Nucleus accumbens (tissue), 56 donors: ENCODE data around the gene TMEM248.
A peak's percentile ranks its signal among the peaks of the same experiment; 100 is the strongest.
"Not testable (repeated sequence)": the region's sequence is repeated elsewhere in the genome, so short reads cannot be mapped to it uniquely, and the experiment has no call there.

Source experiments
- DNase-seq, 56 donors: peaks; one replicate each; lab custom pipeline; 2025; lab: John Stamatoyannopoulos, UW

TMEM248 gene, protein sequence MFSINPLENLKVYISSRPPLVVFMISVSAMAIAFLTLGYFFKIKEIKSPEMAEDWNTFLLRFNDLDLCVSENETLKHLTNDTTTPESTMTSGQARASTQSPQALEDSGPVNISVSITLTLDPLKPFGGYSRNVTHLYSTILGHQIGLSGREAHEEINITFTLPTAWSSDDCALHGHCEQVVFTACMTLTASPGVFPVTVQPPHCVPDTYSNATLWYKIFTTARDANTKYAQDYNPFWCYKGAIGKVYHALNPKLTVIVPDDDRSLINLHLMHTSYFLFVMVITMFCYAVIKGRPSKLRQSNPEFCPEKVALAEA

GRCh38 chr7:66920769-66921395, at the start of gene TMEM248:
TSS of gene TMEM248 (plus strand) at chr7:66921225. CDS start at chr7:66941866, 20,641 bp downstream.
- DNase-seq, result peak; percentile 9 to 92 (median 80)

GRCh38 chr7:66873476-66873875, 47.5 kb upstream of the TMEM248 start:
- no peak for DNase-seq

DNA sequence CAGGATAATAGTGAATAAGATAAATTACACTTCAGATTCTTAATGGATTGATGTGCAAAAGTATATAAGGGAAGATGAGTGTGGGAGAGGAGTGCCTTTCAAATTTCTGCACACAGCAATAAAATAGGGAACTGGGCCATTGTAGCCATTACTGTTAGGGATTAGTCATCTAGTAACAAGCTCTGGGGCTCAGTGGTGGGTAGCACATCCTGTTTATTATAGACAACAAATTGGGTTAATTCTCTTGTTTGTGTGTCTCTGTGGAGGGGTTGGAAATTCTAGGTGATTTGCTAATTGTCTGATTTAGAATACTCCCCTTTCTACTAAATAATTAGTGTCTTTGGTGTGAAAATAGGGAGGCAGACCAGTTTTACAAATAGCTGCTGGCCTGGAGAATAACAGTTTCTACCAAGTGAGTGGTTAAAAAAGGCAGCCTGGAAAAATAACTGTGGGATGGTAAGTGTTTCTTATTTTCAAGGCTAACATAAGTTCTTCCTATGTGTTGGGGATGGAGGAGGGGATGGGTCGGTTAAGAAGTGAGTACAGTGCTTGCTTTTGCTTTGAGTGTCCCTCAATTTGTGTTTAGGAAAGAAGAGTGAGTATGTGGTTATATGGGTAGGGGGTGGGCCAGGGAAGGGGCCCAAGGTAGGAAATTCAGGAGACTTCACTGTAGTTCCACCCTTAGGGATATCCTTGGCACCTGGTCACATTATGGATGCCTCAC, 43.3 kb upstream of the TMEM248 start:
- DNase-seq, result no peak

DNA sequence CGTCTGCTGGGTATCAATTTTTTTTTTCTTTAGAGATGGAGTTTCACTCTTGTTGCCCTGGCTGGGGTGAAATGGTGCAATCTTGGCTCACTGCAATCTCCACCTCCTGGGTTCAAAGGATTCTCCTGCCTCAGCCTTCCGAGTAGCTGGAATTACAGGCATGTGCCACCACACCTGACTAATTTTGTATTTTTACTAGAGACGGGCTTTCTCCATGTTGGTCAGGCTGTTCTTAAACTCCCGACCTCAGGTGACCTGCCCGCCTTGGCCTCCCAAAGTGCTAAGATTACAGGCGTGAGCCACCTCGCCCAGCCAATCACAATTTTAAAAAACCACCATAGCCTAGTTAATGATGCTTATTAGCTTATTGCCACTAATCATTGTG, 42.7 kb upstream of the TMEM248 start:
- DNase-seq, result not testable (repeated sequence)

GRCh38 chr7:66880053-66880452, 41.0 kb upstream of the TMEM248 start:
- no peak for DNase-seq

- DNase-seq, result not testable (repeated sequence)
Measured at GRCh38 chr7:66880577-66880976, 40.4 kb upstream of the TMEM248 start.

- DNase-seq, result no peak
Measured at GRCh38 chr7:66883716-66884115, 37.3 kb upstream of the TMEM248 start.

DNA sequence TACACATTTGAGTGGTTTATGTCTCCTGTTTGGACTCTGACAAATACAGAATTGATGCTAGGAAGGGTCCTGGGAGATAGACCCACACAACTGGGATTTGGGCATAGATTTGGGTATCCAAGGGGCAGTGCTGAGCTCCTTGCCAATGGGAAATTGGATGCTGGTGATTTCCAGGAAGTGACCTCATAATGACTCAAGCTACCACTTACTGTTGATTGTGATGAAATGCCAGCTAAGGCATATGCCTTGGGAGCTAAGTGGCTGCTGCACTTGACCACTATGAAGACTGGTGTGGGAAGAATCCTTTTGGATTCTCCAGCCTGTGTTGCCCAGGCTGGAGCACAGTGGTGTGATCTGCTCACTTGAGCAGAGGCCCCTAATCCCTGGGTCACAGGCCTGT, 36.5 kb upstream of the TMEM248 start:
- DNase-seq, result not testable (repeated sequence)

- no peak for DNase-seq
Measured at GRCh38 chr7:66886152-66886551, 34.9 kb upstream of the TMEM248 start.

DNA sequence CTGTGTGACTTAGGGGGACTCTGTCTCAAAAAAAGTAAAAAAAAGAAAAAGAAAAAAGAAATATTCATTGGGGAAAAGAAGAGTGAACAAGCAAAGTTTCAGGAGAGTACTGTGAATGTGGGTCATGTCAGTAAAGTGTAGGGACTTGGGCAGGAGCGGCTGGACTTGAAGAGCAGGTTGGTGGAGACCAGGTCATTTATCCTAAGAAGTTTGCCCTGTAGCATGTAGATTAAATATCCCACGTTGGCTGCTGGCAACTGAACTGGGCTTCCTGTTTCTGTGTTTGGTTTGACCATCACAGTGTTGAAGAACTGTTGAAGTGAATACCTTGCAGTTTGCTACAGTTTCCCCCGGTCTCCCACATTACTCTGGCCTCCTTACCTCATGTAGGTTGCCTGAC, 32.8 kb upstream of the TMEM248 start:
- DNase-seq, result not testable (repeated sequence)

GRCh38 chr7:66894463-66895080, 26.5 kb upstream of the TMEM248 start:
- peak in 1 of 56 donors; percentile 1 for DNase-seq

GRCh38 chr7:66896441-66896840, 24.6 kb upstream of the TMEM248 start:
- DNase-seq, result no peak

DNA sequence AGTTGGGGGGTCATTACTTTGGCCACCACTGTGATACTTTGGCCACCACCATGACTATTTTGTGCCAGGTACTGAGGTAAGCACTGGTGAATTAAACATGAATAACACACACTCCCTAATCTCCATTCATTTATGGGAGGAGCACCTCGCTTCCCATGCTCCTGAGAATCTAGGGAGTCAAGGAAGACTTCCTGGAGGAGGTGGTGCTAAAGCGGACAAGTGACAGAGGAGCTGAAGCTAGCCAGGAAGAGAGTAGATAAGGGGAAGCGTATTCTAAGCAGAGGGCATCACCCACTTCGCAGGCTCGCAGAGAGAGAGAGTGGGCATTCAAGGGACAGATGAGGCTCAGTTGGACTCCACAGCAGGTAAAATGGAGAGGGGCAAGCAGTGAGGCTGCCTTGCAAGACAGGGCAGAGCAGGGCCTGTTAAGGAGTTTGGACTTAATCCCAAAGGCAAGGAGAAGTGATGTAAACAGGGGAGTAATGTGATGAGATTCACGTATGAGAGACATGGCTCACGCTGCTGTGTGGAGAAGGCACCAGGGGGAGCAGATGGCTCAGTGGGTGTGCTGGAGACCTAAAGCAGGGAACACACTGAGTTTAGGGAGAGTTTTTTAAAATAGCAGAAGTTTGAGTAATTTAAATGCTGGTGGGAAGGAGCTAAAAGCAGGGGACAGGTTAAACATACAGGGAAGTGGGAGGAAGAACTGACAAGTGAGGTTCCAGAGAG, 21.3 kb upstream of the TMEM248 start:
- DNase-seq, result peak in 3 of 56 donors; percentile 3 to 11 (median 7)

- no peak for DNase-seq
Measured at GRCh38 chr7:66901941-66902843, 18.8 kb upstream of the TMEM248 start.

- DNase-seq, result no peak
Measured at GRCh38 chr7:66902844-66903180, 18.2 kb upstream of the TMEM248 start.

- DNase-seq, result no peak
Measured at GRCh38 chr7:66903360-66904062, 17.5 kb upstream of the TMEM248 start.

- DNase-seq, result no peak
Measured at GRCh38 chr7:66904063-66904593, 16.9 kb upstream of the TMEM248 start.

GRCh38 chr7:66905278-66905677, 15.7 kb upstream of the TMEM248 start:
- no peak for DNase-seq

DNA sequence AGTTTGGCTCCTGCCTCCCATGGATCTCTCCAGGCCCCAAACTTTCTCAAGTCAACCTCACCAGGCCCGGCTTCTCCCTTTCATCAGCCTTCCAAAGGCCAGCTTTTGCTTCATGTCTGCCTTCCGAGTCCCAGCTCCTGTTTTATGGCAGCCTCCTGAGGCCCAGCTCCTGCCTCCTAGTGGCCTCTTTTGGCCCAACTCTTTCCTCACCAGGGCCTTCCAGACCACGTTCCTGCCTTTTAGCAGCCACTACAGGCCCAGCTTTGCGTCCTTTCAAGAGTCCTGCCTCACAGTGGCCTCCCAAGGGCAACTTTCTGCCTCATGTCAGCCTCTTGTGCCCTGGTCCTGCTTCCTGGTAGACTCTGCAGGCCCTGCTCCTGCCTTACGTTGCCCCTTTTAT, 15.3 kb upstream of the TMEM248 start:
- no peak for DNase-seq
